ENCODE results near the gene ECD.
"Not testable (repeated sequence)": the region's sequence is repeated elsewhere in the genome, so short reads cannot be mapped to it uniquely, and the experiment has no call there.

Gene ECD

DNA sequence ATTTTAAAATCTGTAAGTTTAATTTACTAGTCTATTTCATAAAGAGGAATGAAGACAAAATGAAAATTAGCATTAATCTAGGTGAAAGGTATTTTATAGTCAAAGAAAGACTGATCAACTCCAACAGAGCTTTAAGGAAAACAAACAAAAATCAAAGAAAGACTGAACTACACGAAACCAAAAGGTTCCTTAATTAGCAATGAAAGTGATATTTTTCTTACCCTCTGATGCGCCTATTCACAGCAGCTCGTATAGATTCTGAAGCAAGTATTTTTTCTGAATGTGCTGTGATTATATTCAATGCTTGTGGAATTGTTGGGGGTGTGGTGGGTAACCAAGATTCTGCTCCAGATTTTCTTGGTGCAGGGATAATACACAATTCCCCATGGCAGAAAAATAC lies 11.8 kb downstream of the ECD start:
- DNase-seq = no peak

- DNase-seq = no peak
These were observed 15.8 kb downstream of the ECD start for GRCh38 chr10:73152009-73152408.

GRCh38 chr10:73150633-73151413 lies 17.0 kb downstream of the ECD start:
- DNase-seq = not testable (repeated sequence)

DNA sequence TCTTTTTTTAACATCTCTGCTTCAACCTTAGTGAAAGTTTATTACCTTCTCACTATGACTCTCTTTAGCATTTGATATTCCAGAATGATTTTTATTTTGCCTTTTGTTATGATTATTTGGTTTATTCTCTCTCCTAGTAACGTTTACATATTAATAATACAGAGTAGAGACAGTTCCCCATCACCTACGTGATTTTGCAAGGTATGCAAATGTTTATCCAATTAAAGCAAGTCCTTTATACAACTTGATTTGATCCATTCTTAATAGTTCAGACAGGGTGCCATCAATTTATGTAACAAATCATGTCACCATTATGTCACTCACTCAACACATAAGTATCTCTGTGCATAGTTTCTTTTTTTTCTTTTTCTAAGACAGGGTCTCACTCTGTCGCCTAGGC lies 26.2 kb downstream of the ECD start:
- DNase-seq = no peak

DNA sequence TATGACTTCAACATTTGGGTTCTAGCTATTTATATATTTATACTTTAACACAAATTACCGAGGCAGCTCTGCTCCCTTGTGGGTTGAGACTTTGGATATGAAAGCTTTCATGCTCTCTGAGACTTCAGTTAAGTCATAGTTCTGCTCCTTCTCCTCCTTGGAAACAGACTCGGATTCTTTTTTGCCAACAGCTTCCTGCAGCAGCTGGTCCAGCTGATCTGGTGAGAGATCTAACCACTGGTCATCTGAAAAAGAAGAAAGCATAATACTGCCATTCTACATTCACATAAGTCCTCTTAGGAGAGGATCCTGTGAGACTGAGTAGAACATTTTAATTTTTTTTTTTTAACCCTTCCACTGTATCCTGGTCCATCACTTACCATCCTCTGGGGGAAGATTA lies 28.6 kb downstream of the ECD start:
- DNase-seq = no peak

GRCh38 chr10:73136627-73137026 lies 31.2 kb downstream of the ECD start:
- DNase-seq = no peak

DNA sequence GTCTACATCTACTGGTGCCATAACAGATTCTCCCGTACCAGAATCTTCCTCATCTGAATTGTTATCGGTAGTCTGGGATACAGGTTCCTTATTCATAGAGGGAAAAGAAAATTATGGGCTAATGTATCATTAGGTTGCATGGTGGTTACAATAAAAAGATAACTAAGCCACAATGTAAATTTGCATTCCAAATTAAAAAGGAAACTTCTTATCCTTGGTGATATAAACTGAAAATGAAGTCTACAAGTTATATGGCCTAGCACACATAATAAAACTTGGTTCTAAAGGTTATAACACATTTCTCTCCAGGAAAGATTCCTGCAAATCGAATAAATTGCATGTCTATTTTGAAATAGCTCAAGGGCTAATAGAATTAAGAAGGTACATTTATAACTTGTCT lies 33.1 kb downstream of the ECD start:
- DNase-seq = no peak

DNA sequence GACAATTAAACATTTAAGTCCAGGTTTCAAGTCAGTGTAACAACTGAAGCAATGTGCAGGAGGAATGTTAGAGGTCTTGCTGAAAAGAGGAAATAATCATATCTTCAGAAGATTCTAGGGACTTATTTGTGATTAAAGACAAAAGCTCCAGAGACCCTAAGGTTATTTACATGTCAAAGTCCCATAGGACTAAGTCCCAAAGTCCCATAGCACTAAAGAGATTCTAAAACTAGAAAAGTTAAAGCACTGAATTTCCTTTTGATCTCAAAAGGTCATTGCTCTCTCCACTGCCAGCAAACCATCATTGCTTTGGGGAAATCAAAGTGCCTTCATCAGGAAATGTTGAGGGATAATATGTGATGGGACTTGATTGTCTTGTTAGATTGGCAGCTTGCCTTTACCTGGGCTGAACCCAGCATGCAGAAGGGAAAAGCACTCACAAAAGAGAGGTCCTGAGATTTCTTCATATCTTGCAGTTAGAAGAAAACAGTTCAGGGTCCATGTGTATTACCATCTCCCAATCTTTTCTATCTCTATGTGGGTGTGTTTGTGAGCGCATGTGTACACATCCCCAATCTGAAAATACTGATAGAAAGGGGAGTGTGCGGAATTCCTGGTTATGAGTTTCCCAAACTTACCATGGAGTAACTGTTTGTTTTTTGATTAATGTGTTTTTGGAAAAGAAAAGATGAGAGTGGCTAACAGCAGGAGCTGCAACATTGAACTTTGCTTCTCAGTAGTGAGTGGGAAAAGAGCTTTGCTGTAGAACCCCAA lies 35.7 kb downstream of the ECD start:
- DNase-seq = no peak

- DNase-seq = no peak
These were observed 36.5 kb downstream of the ECD start for GRCh38 chr10:73131301-73131700.

DNA sequence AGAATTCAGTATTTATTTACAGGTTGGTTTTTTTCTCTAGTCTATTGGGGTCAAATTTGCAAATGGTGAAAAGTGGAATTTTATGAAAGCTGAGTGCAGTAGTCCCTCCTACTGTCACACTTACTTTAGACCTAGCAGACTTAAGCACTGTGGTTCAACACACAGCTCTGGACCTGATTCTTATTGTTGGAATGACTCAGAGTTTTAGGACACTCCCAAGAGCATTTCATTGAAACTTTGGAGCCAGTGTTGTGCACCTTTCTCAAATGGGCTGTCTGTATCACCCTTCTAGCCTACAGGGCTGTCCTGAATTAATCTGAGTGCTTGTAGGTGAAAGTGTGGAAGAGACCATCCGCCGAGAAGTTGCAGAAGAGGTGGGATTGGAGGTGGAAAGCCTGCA lies 41.5 kb downstream of the ECD start:
- DNase-seq = no peak

- DNase-seq = no peak
These were observed 47.9 kb downstream of the ECD start for GRCh38 chr10:73119952-73120351.

- no peak for DNase-seq
These were observed 48.4 kb downstream of the ECD start for GRCh38 chr10:73119457-73119856.

- no peak for DNase-seq
These were observed 49.6 kb downstream of the ECD start for GRCh38 chr10:73117976-73118743.

DNA sequence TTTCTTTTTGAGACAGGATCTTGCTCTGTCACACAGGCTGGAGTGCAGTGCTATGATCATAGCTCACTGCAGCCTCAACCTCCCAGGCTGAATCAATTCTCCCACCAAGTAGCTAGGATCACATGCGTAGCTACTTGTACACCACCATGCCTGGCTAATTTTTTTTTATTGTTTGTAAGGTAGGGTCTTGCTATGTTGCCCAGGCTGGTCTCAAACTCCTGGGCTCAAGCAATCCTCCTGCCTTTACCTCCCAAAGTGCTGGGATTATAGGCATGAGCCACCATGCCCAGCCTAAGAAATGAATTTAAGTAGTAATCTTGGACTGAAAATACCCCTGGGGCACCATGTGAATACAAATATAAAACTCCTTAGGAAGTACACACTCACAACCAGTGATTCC lies 51.8 kb downstream of the ECD start:
- DNase-seq = no peak

DNA sequence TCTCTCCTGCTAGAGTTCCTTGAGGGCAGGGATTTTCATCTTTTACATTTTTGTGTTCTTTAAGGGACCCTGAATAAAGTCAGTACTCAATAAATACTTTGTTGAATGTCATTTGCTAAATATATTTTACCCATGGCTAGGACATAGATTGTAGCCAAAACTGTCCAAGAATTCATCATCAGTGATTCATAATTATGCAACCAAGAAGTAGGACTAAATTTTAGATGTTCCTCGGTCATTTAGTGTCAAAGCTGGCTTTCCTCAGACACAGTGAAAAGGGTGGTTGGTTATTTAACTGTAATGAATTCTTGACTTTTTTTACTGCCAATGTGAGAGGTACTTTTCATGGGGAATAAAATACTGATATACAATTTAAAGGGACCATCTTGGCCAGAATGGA lies 54.3 kb downstream of the ECD start:
- no peak for DNase-seq

DNA sequence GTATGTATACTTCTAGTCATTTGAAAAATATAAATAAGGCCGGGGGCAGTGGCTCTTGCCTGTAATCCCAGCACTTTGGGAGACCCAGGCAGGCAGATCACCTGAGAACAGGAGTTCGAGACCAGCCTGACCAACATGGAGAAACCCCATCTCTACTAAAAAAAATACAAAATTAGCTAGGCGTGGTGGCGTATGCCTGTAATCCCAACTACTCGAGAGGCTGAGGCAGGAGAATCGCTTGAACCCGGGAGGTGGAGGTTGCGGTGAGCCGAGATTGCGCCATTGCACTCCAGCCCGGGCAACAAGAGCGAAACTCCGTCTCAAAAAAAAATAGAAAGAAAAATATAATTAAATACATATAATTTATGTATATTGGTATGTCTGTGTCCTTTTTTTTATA lies 55.8 kb downstream of the ECD start:
- DNase-seq = not testable (repeated sequence)

DNA sequence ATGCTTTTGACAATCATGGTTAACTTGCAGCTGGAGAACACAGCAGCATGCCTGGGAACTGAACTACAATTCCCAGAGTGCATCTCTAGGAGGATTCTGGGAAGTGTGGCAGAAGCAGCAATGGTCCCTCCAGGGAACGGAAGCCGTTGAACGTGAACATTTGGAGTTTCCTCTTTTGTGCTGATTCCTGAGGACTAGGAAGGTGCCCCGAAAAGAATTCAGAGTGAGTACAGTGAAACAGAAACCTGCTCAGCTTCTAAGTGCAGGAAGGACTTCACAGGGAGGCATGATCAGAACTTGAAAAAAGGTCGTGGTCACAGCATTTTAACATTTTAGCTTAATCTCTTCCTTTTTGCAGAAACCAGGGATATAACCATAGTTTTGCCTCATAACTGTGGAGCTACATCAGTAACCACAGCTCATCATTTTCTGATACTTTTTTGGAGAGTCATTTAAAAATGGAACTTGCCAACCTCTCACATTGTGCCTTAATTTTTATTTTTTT lies 57.4 kb downstream of the ECD start, which contains the start of gene NUDT13:
Gene NUDT13, plus strand, starts transcription at position 111 of the 505 bp plus-strand sequence. CDS start 3,911 bp downstream, outside the sequence.
- peak; percentile 80 to 87 for DNase-seq

DNA sequence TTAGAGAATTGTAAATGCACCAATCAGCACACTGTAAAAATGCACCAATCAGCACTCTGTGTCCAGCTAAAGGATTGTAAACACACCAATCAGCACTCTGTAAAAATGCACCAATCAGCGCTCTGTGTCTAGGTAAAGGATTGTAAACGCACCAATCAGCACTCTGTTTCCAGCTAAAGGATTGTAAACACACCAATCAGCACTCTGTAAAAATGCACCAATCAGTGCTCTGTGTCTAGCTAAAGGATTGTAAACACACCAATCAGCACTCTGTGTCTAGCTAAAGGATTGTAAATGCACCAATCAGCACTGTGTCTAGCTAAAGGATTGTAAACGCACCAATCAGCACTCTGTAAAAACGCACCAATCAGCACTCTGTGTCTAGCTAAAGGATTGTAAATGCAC lies 58.6 kb downstream of the ECD start:
- DNase-seq = not testable (repeated sequence)

DNA sequence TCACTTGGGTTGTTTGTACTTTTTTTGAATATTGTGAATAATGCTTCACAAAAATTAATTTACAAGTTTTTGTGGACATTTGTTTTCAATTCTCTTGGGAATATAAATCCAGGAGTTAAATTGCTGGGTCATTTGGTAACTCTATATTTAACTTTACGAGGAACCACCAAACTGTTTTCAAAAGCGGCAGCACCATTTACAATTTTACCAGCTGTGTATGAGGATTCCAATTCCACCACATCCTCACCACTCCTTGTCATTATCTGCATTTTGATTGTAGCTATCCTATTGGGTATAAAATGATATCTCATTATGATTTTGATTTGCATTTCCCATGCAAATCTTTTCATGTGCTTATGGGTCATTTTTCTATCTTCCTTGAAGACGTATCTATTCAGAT lies 61.5 kb downstream of the ECD start:
- DNase-seq = no peak

DNA sequence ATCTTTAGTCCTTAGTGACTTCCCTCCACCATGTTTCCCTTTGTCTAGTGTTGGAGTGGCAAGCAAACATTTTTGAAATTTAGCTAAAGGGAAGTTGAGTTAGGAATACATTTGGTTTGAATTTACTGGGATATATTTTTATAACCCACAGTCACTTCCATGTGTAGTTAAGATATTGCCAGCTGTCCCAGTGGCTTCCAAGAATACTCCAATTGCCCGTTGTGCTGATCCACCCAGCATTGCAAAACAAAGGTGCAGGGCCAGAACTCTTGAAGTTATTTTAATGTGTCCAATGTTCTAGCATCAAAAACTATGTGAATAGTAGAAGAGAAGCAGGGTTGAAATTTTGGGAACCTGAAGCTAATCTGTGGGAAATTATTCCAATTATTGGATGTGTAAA lies 68.7 kb downstream of the ECD start:
- no peak for DNase-seq

GRCh38 chr10:73097305-73097670 lies 70.5 kb downstream of the ECD start:
- no peak for DNase-seq

DNA sequence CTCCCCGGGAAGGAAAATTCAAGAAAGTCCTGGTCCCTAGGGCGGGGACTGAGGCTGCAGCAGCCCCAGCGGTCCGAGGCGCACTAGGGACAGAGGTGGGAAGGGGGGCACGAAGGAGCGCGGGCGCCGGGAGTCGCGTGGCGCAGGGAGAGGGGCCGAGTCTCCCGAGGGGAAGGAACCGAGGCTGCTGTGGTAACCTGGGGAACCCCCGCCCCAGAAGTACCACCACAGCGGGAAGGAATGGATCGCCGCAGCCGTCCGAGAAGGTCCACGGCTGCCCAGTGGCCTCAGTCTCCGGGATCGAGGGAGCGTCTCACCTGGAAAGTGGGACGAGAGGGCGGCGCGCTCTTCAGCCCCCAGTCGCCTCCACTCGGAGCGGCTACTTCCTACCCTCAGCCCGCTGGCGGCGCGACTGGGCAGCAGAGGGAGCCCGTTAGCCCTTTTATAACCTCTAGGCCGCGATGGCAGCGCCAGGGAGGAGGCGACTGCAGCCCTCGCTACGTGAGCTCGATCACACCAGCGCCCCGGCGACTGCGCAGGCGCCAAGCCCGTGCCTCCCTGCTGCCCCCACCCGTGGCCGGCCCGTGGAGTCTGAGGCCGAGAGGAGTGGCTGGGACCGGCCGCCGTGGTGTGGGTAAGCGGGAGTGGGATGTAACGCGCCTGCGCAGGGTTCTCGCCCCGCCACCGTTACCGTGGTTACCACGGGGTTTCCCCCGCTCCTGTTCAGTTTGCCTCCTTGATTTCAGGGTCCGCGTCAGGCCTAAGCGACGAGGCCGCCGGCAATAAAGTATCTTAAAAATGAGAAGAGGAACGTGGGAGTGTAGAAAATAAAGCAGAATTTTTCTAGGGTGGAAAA lies 71.1 kb downstream of the ECD start, which contains the start of gene P4HA1:
Gene P4HA1, minus strand, starts transcription at position 418 of the 856 bp plus-strand sequence. CDS start 21,983 bp downstream, outside the sequence.
- peak; percentile 95 to 97 for DNase-seq

Data from AML-193 (cell line).